ENCODE data around the gene TEPSIN. TPM values are rescaled to one million over a fixed set of nuclear protein-coding genes. Genes with fewer than 3 reads are reported as not detected.

The TEPSIN gene
- total and polyA plus RNA-seq, 4 donors, result 20.7 to 48.7 (median 31.1) TPM

GRCh38 chr17:81221842-81222619 lies 16.8 kb downstream of the TEPSIN start:
- H3K27me3 ChIP-seq (ENCODE audit: control insufficient read depth in 3 of 3, insufficient read depth in 3 of 3, low read length in 2 of 3), result no peaks in the 10 kb centered on the region
- peak overlapping the region; percentile 67 for H3K4me3 ChIP-seq
- no peak for ATAC-seq (ENCODE audit: insufficient read depth, low FRiP score)
- peaks cover 0 to 2% (median 0%) of the 10 kb centered on the region in 4 donors for H3K9me3 ChIP-seq (ENCODE audit: control insufficient read depth in 4 of 4, insufficient read depth in 3 of 4, low read length in 3 of 4)
- WGBS, 2 donors, result 21 to 30% methylated on average over 24 of the region's 24 CpGs
- TF ChIP-seq, protein P1, sequence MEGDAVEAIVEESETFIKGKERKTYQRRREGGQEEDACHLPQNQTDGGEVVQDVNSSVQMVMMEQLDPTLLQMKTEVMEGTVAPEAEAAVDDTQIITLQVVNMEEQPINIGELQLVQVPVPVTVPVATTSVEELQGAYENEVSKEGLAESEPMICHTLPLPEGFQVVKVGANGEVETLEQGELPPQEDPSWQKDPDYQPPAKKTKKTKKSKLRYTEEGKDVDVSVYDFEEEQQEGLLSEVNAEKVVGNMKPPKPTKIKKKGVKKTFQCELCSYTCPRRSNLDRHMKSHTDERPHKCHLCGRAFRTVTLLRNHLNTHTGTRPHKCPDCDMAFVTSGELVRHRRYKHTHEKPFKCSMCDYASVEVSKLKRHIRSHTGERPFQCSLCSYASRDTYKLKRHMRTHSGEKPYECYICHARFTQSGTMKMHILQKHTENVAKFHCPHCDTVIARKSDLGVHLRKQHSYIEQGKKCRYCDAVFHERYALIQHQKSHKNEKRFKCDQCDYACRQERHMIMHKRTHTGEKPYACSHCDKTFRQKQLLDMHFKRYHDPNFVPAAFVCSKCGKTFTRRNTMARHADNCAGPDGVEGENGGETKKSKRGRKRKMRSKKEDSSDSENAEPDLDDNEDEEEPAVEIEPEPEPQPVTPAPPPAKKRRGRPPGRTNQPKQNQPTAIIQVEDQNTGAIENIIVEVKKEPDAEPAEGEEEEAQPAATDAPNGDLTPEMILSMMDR (IDR thresholded peaks at IDR 0.05; ENCODE audit: control extremely low read depth, extremely low read depth), result no peak
- no peak overlapping the region for H3K27ac ChIP-seq (ENCODE audit: low read depth in 1 of 2, low read length in 1 of 2)
- peak overlapping the region in 1 of 2 donors; percentile 25 for H3K9ac ChIP-seq (ENCODE audit: insufficient read depth in 1 of 2, low read length in 2 of 2)
- H3K4me1 ChIP-seq (ENCODE audit: control insufficient read depth in 5 of 5, insufficient read depth in 5 of 5, low read length in 5 of 5), result peaks cover 0 to 17% (median 4%) of the 10 kb centered on the region in 5 donors
- no peak for DNase-seq
- peaks cover 0 to 4% (median under 1%) of the 10 kb centered on the region in 4 donors for H3K36me3 ChIP-seq (ENCODE audit: control insufficient read depth in 4 of 4, insufficient read depth in 4 of 4, low read length in 4 of 4)

- Histone ChIP-seq H3K27me3 (ENCODE audit: control insufficient read depth in 3 of 3, insufficient read depth in 3 of 3, low read length in 2 of 3) (no peaks in the 10 kb centered on the region), H3K9me3 (ENCODE audit: control insufficient read depth in 4 of 4, insufficient read depth in 3 of 4, low read length in 3 of 4) (no peaks in the 10 kb centered on the region), H3K4me1 (ENCODE audit: control insufficient read depth in 5 of 5, insufficient read depth in 5 of 5, low read length in 5 of 5) (peaks cover 0 to 17% (median 4%) of the 10 kb centered on the region in 5 donors), H3K4me3 (no peak overlapping the region), H3K9ac (ENCODE audit: insufficient read depth in 1 of 2, low read length in 2 of 2) (peak overlapping the region in 1 of 2 donors; percentile 25), H3K27ac (ENCODE audit: low read depth in 1 of 2, low read length in 1 of 2) (no peak overlapping the region), H3K36me3 (ENCODE audit: control insufficient read depth in 4 of 4, insufficient read depth in 4 of 4, low read length in 4 of 4) (peaks cover 0 to 5% (median 2%) of the 10 kb centered on the region in 4 donors)
- DNase-seq, result no peak
- WGBS, 2 donors, result 77 to 87% methylated on average over 11 of the region's 11 CpGs
- no peak for ATAC-seq (ENCODE audit: insufficient read depth, low FRiP score)
- TF ChIP-seq, protein P1 (IDR thresholded peaks at IDR 0.05; ENCODE audit: control extremely low read depth, extremely low read depth), result no peak
These were observed 17.4 kb downstream of the TEPSIN start for GRCh38 chr17:81221371-81221841.

GRCh38 chr17:81219476-81220180 lies 19.2 kb downstream of the TEPSIN start:
- WGBS, 2 donors, result 94 to 95% methylated on average over 24 of the region's 24 CpGs
- ATAC-seq (ENCODE audit: insufficient read depth, low FRiP score) (no peak), DNase-seq (no peak)
- Histone ChIP-seq H3K27me3 (ENCODE audit: control insufficient read depth in 3 of 3, insufficient read depth in 3 of 3, low read length in 2 of 3) (no peaks in the 10 kb centered on the region), H3K9ac (ENCODE audit: insufficient read depth in 1 of 2, low read length in 2 of 2) (no peak overlapping the region), H3K9me3 (ENCODE audit: control insufficient read depth in 4 of 4, insufficient read depth in 3 of 4, low read length in 3 of 4) (no peaks in the 10 kb centered on the region), H3K36me3 (ENCODE audit: control insufficient read depth in 4 of 4, insufficient read depth in 4 of 4, low read length in 4 of 4) (peaks cover 0 to 5% (median 2%) of the 10 kb centered on the region in 4 donors), H3K4me3 (no peak overlapping the region), H3K27ac (ENCODE audit: low read depth in 1 of 2, low read length in 1 of 2) (no peak overlapping the region), H3K4me1 (ENCODE audit: control insufficient read depth in 5 of 5, insufficient read depth in 5 of 5, low read length in 5 of 5) (peaks cover 0 to 17% (median 4%) of the 10 kb centered on the region in 5 donors)
- TF ChIP-seq, protein P1 (IDR thresholded peaks at IDR 0.05; ENCODE audit: control extremely low read depth, extremely low read depth), result no peak
